HG03108 (cell line): ENCODE results near the gene TEKTIP1.
"Not testable (repeated sequence)": the region's sequence is repeated elsewhere in the genome, so short reads cannot be mapped to it uniquely, and the experiment has no call there.

Experiments used
- ATAC-seq: cut with Tn5 transposase; IDR thresholded peaks from one replicate; pipeline ENCODE4 v1.9.1; 2021; ENCODE audit warnings: moderate library complexity; ENCODE audit not compliant: unreplicated experiment

TEKTIP1 gene

DNA sequence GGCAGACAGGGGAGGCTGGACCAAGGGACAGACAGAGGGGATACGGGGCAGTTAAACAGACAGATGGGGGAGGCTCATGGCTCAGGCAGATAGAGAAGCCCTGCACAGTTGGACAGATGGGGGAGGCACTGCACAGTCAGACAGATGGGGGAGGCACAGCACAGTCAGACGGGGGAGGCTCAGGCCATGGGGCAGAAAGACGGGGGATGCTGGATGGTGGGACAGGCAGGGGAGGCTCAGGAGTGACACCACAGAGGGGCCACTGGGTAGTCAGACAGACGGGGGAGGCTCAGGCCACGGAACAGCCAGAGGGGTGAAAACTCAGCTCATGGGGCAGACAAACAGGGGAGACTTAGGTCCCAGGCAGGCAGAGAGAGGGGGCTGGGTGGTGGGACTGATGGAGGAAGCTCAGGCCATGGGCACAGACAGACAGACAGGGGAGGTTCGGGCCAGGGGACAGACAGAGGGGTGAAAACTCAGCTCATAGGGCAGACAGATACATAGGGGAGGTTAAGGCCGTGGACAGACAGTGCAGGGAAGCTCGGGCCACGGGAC, 17.5 kb downstream of the TEKTIP1 start:
- no peak for ATAC-seq

DNA sequence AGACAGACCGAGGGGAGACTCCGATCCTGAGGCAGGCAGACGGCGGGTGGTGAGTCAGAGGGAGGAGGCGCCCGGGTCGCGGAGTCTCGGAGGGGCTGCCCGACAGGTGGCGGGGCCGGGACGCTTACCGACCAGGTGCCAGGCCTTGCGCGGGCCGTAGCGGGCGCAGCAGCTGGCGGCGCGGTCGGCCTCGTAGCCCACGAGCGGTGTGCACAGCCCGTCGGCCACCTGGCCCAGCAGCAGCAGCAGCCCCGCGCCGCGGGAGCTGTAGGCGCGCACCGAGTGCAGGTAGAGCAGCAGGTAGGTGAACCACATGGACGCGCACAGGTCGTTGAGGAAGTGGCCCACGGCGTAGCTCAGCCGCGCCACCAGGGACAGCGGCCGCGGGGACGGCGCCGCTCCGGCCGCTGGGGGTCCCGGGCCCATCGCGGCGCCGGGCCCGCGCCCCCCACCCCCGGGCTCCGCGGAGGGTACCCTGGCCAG, 18.0 kb downstream of the TEKTIP1 start:
- peak; percentile 16 for ATAC-seq

DNA sequence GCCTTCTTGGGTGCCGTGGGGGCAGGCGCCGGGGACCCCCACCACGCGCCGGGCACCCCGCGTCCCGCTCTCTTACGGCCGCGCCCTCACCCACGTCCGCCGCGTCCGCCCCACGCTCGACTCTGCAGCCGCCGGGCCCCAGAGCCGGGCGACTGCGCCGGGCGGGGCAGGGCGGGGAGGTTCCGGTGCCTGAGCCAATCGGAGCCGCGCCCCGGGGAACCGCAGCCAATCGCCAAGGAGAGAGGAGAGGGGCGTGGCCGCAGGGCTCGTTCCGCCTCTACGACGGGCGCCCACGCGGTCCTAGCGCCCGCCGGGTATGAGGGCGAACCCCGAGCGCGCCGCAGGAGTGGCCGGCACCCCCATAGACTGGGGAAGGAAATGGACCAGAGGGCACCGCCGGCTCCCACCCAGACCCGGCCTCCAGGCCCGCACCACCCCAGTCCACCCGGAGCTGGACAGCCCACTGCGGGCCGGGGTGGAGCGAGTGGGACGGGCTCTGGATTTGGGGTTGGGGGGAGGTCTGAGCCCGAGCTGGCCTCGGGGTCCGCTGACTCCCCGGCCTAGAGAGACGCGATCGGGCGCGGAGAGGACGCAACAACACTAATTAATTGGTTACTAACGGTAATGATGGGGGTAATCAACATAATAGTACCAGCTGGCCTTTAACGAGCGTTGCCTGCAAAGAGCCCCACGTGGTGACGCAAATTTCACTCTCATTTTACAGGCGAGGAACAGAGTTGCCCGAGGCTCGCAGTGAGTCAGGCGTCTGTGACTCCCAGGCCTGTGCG, 18.7 kb downstream of the TEKTIP1 start, which contains the start of gene MFSD12:
Gene MFSD12, minus strand, starts transcription at position 126 of the 788 bp plus-strand sequence. CDS start 183 bp downstream, outside the sequence.
- peak; percentile 76 for ATAC-seq

DNA sequence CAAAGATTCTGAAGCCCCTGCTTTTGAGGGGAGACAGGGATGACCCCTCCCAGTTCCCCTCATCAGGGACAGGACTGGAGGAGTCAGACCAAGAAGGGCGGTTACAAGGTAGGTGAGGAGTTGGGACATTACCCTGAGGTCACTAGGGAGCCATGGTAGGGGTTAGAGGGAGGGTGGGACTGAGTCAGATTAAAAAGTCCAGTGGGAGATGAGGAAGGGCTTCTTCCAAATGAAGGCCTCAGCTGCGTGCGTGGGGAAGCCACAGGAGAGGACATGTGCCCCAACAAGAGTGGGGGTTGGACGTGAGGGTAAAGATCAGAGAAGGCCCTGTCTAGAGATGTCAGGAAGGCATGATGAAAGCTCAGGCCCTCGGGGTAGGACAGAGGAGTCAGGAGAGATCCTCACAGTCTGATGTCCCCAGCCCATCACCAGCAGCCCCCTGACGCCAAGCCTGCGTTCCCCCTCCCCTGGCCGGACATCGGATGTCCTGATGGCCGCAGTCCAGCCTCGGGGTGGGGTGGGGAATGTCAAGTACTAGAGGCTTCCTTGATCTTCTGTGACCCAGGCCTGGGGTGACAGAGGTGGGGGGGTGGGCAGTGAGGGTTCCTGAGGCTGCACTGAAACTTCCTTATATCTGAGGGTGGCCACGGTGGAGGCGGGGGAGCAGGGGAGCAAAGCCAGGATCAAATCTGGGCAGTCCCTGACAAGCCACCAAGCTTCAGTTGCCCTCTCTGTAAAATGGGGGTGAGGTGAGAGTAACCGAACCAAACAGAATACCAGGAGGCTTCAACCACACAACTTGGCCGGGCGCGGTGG, 24.9 kb downstream of the TEKTIP1 start:
- ATAC-seq, result no peak

DNA sequence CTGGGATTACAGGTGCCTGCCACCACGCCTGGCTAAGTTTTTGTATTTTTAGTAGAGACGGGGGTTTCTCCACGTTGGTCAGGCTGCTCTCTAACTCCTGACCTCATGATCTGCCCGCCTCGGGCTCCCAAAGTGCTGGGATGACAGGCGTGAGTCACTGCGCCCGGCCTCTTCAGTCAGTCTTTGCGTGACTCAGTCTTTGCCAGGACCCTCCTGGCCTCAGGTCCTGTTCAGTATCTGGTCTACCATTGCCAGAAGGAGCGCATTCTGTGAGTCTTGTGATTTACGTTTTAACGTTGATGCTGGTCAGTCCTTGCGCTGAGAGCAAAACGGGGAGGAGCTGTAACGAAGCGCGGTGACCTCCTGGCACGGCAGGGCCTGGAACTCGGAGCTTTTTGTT, 26.2 kb downstream of the TEKTIP1 start:
- no peak for ATAC-seq

- not testable (repeated sequence) for ATAC-seq
Observed at GRCh38 chr19:3570042-3570441, 31.1 kb downstream of the TEKTIP1 start.

DNA sequence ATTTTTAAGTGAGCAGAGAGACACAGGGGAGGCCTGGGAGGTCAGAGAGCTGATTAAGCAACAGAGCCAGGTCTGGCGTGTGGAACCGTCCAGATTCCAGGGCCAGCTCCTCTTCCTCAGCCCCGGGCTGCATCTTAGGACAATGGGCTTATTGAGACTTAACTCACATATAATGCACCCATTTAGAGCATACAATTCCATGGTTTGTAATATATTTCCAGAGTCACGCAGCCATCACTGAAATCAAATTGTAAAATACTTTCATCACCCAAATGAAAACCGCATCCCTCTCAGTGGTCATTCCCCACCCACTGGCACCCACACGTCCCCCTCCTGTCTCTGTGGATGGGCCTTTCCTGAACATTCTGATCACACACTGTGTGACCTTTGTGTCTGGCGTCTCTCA, 31.6 kb downstream of the TEKTIP1 start:
- ATAC-seq, result no peak

DNA sequence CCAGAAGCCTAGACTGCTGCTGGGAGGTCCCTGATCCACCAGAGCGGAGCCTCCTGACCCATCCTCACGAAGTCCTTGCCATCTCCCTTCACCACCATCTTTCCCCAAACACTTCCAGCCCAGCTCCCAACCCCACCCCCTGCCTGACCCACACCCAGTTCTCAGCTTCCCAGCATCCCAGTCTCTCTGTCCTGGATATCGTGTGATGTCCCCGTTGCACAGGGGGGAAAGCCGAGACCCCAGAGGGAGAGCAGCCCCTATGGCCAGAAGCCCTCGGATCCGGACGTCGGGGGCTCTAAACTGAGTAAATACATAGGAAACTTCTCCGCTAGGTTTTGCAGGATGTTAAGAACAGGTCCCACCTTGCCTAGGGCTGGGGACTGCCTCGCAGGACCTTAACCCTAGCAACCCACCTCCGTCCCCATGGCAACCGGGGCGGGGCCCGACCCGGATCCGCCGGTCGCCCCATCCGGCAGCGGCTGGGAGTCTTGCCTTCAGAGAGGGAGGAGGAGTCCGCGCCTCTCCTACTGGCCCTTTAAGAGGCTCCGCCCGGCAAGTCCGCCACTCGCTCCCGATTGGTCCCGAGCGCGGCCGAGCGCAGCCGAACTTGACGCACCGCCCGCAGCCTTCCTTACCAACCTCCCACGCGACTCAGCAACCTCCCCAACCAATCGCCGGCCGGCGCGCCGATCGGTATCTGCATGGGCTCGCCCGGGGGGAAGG, 33.3 kb downstream of the TEKTIP1 start:
- peak; percentile 93 for ATAC-seq

GRCh38 chr19:3572855-3573161, 33.8 kb downstream of the TEKTIP1 start, which contains the start of gene HMG20B:
HMG20B (plus strand) TSS chr19:3572944; CDS start chr19:3573310, 366 bp downstream.
- ATAC-seq, result no peak

- ATAC-seq, result no peak
Observed at GRCh38 chr19:3573162-3573857, 34.3 kb downstream of the TEKTIP1 start.

GRCh38 chr19:3573858-3574637, 35.1 kb downstream of the TEKTIP1 start:
- ATAC-seq, result no peak

GRCh38 chr19:3575260-3575741, 36.3 kb downstream of the TEKTIP1 start:
- no peak for ATAC-seq

GRCh38 chr19:3575949-3576673, 37.1 kb downstream of the TEKTIP1 start:
- ATAC-seq, result no peak

DNA sequence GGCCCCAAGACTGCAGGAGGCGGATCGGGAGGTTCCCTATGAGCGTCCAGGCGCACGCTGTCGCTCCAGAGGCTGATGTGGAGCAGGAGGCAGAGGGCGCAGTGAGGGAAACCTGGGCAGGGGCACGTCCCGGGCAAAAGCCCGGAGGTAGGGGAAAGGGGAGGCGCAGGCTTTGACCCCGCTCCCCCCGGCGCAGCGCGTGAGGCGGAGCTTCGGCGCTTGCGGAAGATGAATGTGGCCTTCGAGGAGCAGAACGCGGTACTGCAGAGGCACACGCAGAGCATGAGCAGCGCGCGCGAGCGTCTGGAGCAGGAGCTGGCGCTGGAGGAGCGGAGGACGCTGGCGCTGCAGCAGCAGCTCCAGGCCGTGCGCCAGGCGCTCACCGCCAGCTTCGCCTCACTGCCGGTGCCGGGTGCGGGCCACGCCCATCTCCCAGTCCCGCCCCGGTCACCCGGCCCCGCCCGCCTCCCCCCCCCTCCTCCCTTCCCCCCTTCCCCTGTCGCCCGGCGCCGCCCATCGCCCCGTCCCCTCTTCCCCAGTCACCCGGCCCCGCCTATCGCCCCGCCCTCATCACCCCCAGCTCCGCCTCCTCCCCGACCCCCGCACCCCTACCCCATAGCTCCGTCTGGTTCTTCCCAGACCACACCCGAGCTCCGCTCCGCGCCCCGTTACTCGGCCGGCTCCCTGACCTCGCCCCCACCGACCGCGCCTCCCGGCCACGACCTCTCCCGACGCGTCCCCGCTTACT, 37.9 kb downstream of the TEKTIP1 start:
- ATAC-seq, result no peak

DNA sequence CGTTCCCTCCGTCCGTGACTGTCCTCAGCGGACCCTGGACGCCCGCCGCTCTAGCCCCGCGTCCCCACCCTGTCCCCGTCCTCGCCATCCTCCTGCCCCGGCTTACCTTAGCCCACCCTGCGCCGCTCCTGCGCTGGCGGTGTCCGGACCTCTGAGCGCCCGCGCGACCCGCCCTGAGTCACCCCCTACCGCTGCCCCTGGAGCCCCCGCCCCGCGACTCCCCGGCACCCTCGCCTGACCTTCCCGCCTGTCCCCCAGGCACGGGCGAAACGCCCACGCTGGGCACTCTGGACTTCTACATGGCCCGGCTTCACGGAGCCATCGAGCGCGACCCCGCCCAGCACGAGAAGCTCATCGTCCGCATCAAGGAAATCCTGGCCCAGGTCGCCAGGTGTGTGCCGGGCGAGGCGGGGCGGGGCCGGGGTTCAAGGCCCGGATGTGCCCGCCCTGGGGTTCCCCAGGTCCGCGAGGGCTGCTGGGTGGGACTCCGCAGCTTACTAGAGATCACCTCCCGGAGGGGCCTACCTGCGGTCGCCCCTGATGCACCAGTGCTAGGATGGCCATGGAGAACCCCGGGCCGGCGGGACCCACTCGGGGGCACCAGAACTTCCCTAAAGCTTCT, 38.9 kb downstream of the TEKTIP1 start:
- no peak for ATAC-seq

- ATAC-seq, result no peak
Observed at GRCh38 chr19:3578390-3578789, 39.4 kb downstream of the TEKTIP1 start.

DNA sequence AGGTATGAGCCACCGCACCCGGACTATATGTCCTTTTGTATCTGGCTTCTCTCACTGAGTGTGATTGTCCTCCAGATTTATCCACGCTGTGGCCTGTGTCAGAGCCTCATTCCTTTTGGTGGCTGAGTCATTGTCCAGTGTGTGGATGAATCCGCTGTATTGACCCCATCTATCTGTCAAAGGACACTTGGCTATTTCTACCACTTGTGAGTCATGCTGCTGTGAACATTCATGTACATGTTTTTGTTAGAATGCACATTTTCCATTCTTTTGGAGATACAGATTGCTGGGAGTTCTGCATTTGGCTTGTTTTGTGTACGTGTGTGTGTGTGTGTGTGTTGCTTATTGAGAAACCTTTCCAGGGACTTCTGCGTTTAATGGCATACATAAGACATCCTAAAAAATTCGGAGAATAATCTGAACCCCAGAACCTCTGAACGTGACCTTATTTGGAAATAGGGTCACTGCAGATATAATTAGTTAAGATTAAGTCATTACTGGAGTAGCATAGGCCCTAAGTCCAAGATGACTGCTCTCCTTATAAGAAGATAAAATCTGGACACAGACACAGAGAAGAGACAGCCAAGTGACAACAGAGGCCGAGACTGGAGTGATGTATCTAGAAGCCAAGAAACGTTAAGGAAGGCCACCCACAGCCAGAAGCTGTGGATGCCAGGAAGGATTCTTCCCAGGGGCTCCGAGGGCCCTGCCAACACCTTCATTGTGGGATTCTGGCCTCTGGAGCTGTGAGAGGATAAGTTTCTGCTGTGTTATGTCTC, 41.4 kb downstream of the TEKTIP1 start:
- ATAC-seq, result no peak
